ENCODE results near the gene TRAPPC12. TPM values are rescaled to one million over a fixed set of nuclear protein-coding genes. Genes with fewer than 3 reads are reported as not detected.

The TRAPPC12 gene
- total RNA-seq, 1 experiment from 2014 or later = 86.2 TPM

- Histone ChIP-seq H3F3A (ENCODE audit: low read length, unreplicated experiment) (no peaks in the 10 kb centered on the region), H4K20me1 (ENCODE audit: low read length) (0 out of 2 replicates have a peak, but pooled peaks cover 8% of the 10 kb centered on the region)
Observed at GRCh38 chr2:3411103-3411502, 31.6 kb downstream of the TRAPPC12 start.

DNA sequence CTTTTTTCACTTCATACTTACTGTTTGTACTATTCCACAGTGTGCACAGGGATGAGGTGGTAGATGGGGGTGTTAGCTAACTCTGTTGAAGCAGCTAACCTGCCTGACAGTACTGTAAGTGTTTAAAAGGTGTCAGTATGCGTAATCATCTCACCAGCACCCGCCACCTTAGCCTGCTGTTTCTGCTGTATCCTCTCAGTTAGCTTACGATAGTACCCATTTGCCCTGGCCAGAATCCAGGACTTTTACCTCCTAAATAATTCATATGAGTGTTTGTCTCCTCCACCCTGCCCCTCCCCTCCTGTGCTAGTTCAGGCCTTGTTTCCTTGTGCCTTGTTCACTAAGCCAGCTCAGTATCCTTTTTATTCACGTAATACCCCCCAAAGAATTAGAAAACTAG is 34.2 kb downstream of the TRAPPC12 start:
- Histone ChIP-seq H3K79me2 (ENCODE audit: low read length) (0 out of 2 replicates have a peak, but pooled peaks cover 3% of the 10 kb centered on the region), H3K9me3 (ENCODE audit: low read length) (no peaks in the 10 kb centered on the region), H3K4me3 (ENCODE audit: low read length) (no peak overlapping the region), H3F3A (ENCODE audit: low read length, unreplicated experiment) (no peaks in the 10 kb centered on the region), H4K20me1 (ENCODE audit: low read length) (0 out of 2 replicates have a peak, but pooled peaks cover 8% of the 10 kb centered on the region), H2AFZ (ENCODE audit: low read length) (no peak overlapping the region), H3K4me1 (ENCODE audit: insufficient read depth, low read length) (no peaks in the 10 kb centered on the region), H3K9me2 (replicated peaks; ENCODE audit: low read length) (no peaks in the 10 kb centered on the region), H3K36me3 (ENCODE audit: low read depth, low read length) (peaks cover 13% of the 10 kb centered on the region; the same call in 1 of the 2 replicates), H3K27ac (ENCODE audit: low read length) (no peak overlapping the region), H3K27me3 (ENCODE audit: low read length) (no peaks in the 10 kb centered on the region), H3K4me2 (ENCODE audit: low read length) (no peak overlapping the region), H3K9ac (ENCODE audit: low read length) (no peak overlapping the region)
- BruUV-seq (replicated peaks) = no TSS peak
- ChIA-PET CTCF (no interaction called here), POLR2A (ENCODE audit: unreplicated experiment) (no interaction called here)
- DNase-seq = no peak
- intact Hi-C loops (cut with micrococcal nuclease) = no loop called here
- TF ChIP-seq EZH2 (IDR thresholded peaks at IDR 0.05; ENCODE audit: low read length, unreplicated experiment) (no peak), EZH2phosphoT487 (IDR thresholded peaks at IDR 0.05; ENCODE audit: borderline replicate concordance, low read length) (no peak)
- TF ChIP-seq, protein P1, sequence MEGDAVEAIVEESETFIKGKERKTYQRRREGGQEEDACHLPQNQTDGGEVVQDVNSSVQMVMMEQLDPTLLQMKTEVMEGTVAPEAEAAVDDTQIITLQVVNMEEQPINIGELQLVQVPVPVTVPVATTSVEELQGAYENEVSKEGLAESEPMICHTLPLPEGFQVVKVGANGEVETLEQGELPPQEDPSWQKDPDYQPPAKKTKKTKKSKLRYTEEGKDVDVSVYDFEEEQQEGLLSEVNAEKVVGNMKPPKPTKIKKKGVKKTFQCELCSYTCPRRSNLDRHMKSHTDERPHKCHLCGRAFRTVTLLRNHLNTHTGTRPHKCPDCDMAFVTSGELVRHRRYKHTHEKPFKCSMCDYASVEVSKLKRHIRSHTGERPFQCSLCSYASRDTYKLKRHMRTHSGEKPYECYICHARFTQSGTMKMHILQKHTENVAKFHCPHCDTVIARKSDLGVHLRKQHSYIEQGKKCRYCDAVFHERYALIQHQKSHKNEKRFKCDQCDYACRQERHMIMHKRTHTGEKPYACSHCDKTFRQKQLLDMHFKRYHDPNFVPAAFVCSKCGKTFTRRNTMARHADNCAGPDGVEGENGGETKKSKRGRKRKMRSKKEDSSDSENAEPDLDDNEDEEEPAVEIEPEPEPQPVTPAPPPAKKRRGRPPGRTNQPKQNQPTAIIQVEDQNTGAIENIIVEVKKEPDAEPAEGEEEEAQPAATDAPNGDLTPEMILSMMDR (conservative IDR thresholded peaks at IDR 0.05; ENCODE audit: low read depth, low read length) = no peak
- ATAC-seq = no peak

More at GRCh38 chr2:3411103-3411502, 31.6 kb downstream of the TRAPPC12 start:
- H3K9ac ChIP-seq (ENCODE audit: low read length) = no peak overlapping the region
- no peaks in the 10 kb centered on the region for H3K4me1 ChIP-seq (ENCODE audit: insufficient read depth, low read length)
- no peak overlapping the region for H3K4me3 ChIP-seq (ENCODE audit: low read length)
- no peak overlapping the region for H3K27ac ChIP-seq (ENCODE audit: low read length)
- ATAC-seq (no peak), DNase-seq (no peak)
- no peaks in the 10 kb centered on the region for H3K9me3 ChIP-seq (ENCODE audit: low read length)
- intact Hi-C loops (cut with micrococcal nuclease) = no loop called here
- H3K79me2 ChIP-seq (ENCODE audit: low read length) = 0 out of 2 replicates have a peak, but pooled peaks cover 3% of the 10 kb centered on the region
- no peaks in the 10 kb centered on the region for H3K9me2 ChIP-seq (replicated peaks; ENCODE audit: low read length)
- no peaks in the 10 kb centered on the region for H3K27me3 ChIP-seq (ENCODE audit: low read length)
- no TSS peak for BruUV-seq (replicated peaks)
- TF ChIP-seq, protein P1 (conservative IDR thresholded peaks at IDR 0.05; ENCODE audit: low read depth, low read length) = no peak
- TF ChIP-seq EZH2phosphoT487 (IDR thresholded peaks at IDR 0.05; ENCODE audit: borderline replicate concordance, low read length) = no peak
- TF ChIP-seq EZH2 (IDR thresholded peaks at IDR 0.05; ENCODE audit: low read length, unreplicated experiment) = no peak
- ChIA-PET CTCF (no interaction called here), POLR2A (ENCODE audit: unreplicated experiment) (no interaction called here)
- no peak overlapping the region for H3K4me2 ChIP-seq (ENCODE audit: low read length)
- peaks cover 5% of the 10 kb centered on the region; the same call in 1 of the 2 replicates for H3K36me3 ChIP-seq (ENCODE audit: low read depth, low read length)
- H2AFZ ChIP-seq (ENCODE audit: low read length) = no peak overlapping the region

DNA sequence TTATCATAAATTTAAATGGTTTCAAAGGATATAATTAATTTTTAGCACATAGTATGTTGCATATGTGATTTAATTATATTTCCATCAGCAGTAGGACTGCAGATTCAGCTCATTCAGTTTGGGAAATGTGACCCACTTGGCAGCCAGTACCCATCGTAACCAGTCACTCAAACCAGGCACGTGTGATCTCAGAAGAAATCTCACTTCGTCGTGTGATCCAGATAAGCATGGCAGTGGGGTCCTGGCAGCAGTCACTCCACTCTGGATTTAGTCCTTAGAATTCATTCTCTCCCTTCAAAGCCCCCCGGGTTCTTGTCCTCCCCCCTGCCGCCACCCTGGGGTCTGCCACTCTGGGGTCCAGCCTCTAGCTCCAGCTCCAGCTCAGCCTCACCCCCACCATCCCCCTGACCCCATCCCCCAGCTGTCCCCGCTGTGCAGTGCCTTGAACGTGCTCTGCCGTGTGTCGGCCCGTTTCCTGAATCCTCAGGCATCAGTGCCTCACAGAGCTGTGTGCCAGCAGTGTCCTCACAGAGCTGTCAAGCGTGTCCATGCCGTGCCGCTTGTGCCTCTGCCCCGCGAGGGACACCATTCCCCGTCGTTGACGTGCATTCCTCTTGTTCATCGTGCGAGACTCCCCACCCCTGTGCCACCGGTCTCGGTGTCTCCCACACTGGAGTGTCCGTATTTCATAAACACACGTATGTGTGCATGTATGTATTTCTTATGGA is 34.8 kb downstream of the TRAPPC12 start:
- no peak overlapping the region for H3K27ac ChIP-seq (ENCODE audit: low read length)
- no peak overlapping the region for H3K4me2 ChIP-seq (ENCODE audit: low read length)
- H3K79me2 ChIP-seq (ENCODE audit: low read length) = 0 out of 2 replicates have a peak, but pooled peaks cover 3% of the 10 kb centered on the region
- no peaks in the 10 kb centered on the region for H3K9me2 ChIP-seq (replicated peaks; ENCODE audit: low read length)
- DNase-seq = no peak
- H3F3A ChIP-seq (ENCODE audit: low read length, unreplicated experiment) = no peaks in the 10 kb centered on the region
- ATAC-seq = no peak
- BruUV-seq (replicated peaks) = no TSS peak
- H3K4me1 ChIP-seq (ENCODE audit: insufficient read depth, low read length) = no peaks in the 10 kb centered on the region
- 0 out of 2 replicates have a peak, but pooled peaks cover 8% of the 10 kb centered on the region for H4K20me1 ChIP-seq (ENCODE audit: low read length)
- H3K9me3 ChIP-seq (ENCODE audit: low read length) = no peaks in the 10 kb centered on the region
- intact Hi-C loops (cut with micrococcal nuclease) = no loop called here
- H3K9ac ChIP-seq (ENCODE audit: low read length) = no peak overlapping the region
- ChIA-PET POLR2A (ENCODE audit: unreplicated experiment) (no interaction called here), CTCF (no interaction called here)
- H3K36me3 ChIP-seq (ENCODE audit: low read depth, low read length) = peaks cover 13% of the 10 kb centered on the region; the same call in 1 of the 2 replicates
- H3K4me3 ChIP-seq (ENCODE audit: low read length) = no peak overlapping the region
- no peak overlapping the region for H2AFZ ChIP-seq (ENCODE audit: low read length)
- H3K27me3 ChIP-seq (ENCODE audit: low read length) = no peaks in the 10 kb centered on the region
- no peak for TF ChIP-seq EZH2phosphoT487 (IDR thresholded peaks at IDR 0.05; ENCODE audit: borderline replicate concordance, low read length)
- no peak for TF ChIP-seq EZH2 (IDR thresholded peaks at IDR 0.05; ENCODE audit: low read length, unreplicated experiment)
- TF ChIP-seq, protein P1 (conservative IDR thresholded peaks at IDR 0.05; ENCODE audit: low read depth, low read length) = no peak

All from PC-3 (cell line).